DOHH2 (cell line): ENCODE data around the gene PTGDS.

Experiments
- H3F3A ChIP-seq: fragments of 200-600 bp; sonication (generic), shearing (Covaris generic); 2 replicates; pipeline ENCODE4 v1.6.0; 2016; ENCODE audit warnings: antibody characterized with exemption, mild to moderate bottlenecking; ENCODE audit not compliant: control insufficient read depth, insufficient read depth
- H3K27ac ChIP-seq: fragments of 200-600 bp; sonication (generic); 2 replicates; pipeline ENCODE4 v1.5.1; 2014; ENCODE audit warnings: low read depth, mild to moderate bottlenecking, low read length, moderate library complexity
- H3K27me3 ChIP-seq: fragments of 200-600 bp; sonication (generic); 2 replicates; pipeline ENCODE4 v1.6.1; 2014; ENCODE audit warnings: mild to moderate bottlenecking, low read length, mixed read lengths; ENCODE audit not compliant: control insufficient read depth
- H3K36me3 ChIP-seq: fragments of 200-600 bp; sonication (generic); 2 replicates; pipeline ENCODE4 v1.6.1; 2014; ENCODE audit warnings: mild to moderate bottlenecking, low read length, moderate library complexity, mixed read lengths; ENCODE audit not compliant: control insufficient read depth
- H3K4me1 ChIP-seq: fragments of 200-600 bp; sonication (generic); 2 replicates; pipeline ENCODE4 v1.6.1; 2014; ENCODE audit warnings: mild to moderate bottlenecking, low read length, mixed read lengths; ENCODE audit not compliant: control insufficient read depth
- H3K4me2 ChIP-seq: fragments of 200-600 bp; sonication (generic); 2 replicates; pipeline ENCODE4 v1.6.0; 2014; ENCODE audit warnings: mild to moderate bottlenecking, low read length, moderate library complexity
- H3K4me3 ChIP-seq: fragments of 200-600 bp; sonication (generic); 2 replicates; pipeline ENCODE4 v1.5.1; 2014; ENCODE audit warnings: mild to moderate bottlenecking, low read length, mixed read lengths
- H3K79me2 ChIP-seq: fragments of 200-600 bp; sonication (generic); 2 replicates; pipeline ENCODE4 v1.6.1; 2014; ENCODE audit warnings: mild to moderate bottlenecking, low read length, mixed read lengths; ENCODE audit not compliant: control insufficient read depth
- H3K9me2 ChIP-seq: fragments of 200-600 bp; sonication (generic); replicated peaks from 2 replicates; pipeline ENCODE4 v1.6.1; 2014; ENCODE audit warnings: mild to moderate bottlenecking, low read length, mixed read lengths; ENCODE audit not compliant: control insufficient read depth
- H3K9me3 ChIP-seq: fragments of 200-600 bp; sonication (generic); 2 replicates; pipeline ENCODE4 v1.6.1; 2014; ENCODE audit warnings: antibody characterized with exemption, low read length, mixed read lengths; ENCODE audit not compliant: control insufficient read depth, insufficient read depth
- H4K20me1 ChIP-seq: fragments of 200-600 bp; sonication (generic); 2 replicates; pipeline ENCODE4 v1.6.0; 2014; ENCODE audit warnings: low read depth, mild to moderate bottlenecking, antibody characterized with exemption, low read length, moderate library complexity; ENCODE audit not compliant: control insufficient read depth, insufficient read depth
- EZH2phosphoT487 ChIP-seq: fragments of 200-600 bp; sonication (generic); IDR thresholded peaks from 2 replicates; pipeline ENCODE4 v1.6.1; 2017; ENCODE audit warnings: borderline replicate concordance, mild to moderate bottlenecking, antibody characterized with exemption, low read length, moderate library complexity, mixed read lengths
- TF ChIP-seq, protein P1 (sequence below): fragments of 200-600 bp; sonication (generic); IDR thresholded peaks from one replicate; pipeline ENCODE4 v1.5.1; 2014; ENCODE audit warnings: antibody characterized with exemption, mild to moderate bottlenecking, low read depth, low read length; ENCODE audit not compliant: poor library complexity, severe bottlenecking

The PTGDS gene

DNA sequence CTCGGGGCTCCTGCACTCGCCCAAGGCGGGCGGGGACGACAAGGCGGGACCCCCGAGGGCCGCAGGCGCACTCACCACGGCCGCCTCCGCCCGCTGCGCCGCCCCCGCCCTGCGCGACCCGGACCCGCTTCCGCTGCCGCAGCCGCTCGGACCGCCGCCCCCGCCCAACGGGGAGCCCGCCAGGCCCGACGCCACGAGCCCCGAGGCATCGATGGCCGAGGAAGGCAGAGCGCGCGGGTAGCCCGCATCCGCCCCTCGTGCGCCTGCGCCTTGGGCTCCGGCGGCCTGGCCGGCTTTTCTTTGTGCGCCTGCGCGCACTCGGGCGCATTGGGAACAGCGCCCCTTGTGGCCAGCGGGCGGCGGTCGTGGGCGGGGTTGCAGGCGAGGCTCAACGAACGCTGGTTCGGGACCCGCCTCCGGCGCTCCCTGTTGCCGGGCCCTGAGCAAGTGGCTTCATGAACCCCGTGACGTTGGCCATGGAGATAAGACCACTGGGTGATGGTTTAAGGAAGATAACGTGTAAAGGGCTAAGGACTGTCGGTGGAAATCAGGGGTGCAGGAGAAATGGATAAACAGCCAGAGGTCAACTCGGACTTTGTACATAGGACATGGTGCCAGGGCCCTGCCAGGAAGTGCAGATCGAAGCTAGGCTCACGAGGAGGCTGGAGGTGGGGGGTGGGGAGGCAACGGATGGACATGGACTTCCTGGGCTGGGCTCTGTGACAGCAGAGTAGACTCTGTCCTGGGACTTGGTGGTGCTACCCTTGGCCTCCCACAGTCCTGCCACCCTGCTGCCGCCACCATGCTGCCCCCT, 32.6 kb upstream of the PTGDS start, which contains the start of the genes C8G and FBXW5:
Gene C8G, plus strand, starts transcription at position 725 of the 814 bp plus-strand sequence. Its CDS starts 78 bp downstream, at position 803.
Gene FBXW5, minus strand, starts transcription at position 220 of the 814 bp plus-strand sequence. CDS start 655 bp downstream, outside the sequence.
- Histone ChIP-seq H3K27me3 (no peaks in the 10 kb centered on the region), H4K20me1 (0 out of 2 replicates have a peak, but pooled peaks cover 3% of the 10 kb centered on the region), H3K9me2 (no peaks in the 10 kb centered on the region), H3K4me2 (peak within 1 kb of the TSS; percentile 77), H3K79me2 (peaks cover 26% of the 10 kb centered on the region), H3K4me1 (peaks cover 16% of the 10 kb centered on the region), H3K27ac (peak within 1 kb of the TSS; percentile 18; the same call in 1 of the 2 replicates), H3F3A (no peaks in the 10 kb centered on the region; the same call in 1 of the 2 replicates), H3K4me3 (peak within 1 kb of the TSS; percentile 84), H3K36me3 (peaks cover 32% of the 10 kb centered on the region), H3K9me3 (no peaks in the 10 kb centered on the region)
- TF ChIP-seq EZH2phosphoT487, result no peak
- TF ChIP-seq, protein P1, sequence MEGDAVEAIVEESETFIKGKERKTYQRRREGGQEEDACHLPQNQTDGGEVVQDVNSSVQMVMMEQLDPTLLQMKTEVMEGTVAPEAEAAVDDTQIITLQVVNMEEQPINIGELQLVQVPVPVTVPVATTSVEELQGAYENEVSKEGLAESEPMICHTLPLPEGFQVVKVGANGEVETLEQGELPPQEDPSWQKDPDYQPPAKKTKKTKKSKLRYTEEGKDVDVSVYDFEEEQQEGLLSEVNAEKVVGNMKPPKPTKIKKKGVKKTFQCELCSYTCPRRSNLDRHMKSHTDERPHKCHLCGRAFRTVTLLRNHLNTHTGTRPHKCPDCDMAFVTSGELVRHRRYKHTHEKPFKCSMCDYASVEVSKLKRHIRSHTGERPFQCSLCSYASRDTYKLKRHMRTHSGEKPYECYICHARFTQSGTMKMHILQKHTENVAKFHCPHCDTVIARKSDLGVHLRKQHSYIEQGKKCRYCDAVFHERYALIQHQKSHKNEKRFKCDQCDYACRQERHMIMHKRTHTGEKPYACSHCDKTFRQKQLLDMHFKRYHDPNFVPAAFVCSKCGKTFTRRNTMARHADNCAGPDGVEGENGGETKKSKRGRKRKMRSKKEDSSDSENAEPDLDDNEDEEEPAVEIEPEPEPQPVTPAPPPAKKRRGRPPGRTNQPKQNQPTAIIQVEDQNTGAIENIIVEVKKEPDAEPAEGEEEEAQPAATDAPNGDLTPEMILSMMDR, result peak; percentile 84

- H3K4me3 ChIP-seq, result no peak overlapping the region
- H3K36me3 ChIP-seq, result peaks cover 24% of the 10 kb centered on the region
- TF ChIP-seq, protein P1, result no peak
- TF ChIP-seq EZH2phosphoT487, result no peak
- H3F3A ChIP-seq, result no peaks in the 10 kb centered on the region; the same call in 1 of the 2 replicates
- no peaks in the 10 kb centered on the region for H3K9me2 ChIP-seq
- H3K4me1 ChIP-seq, result peaks cover 21% of the 10 kb centered on the region
- peaks cover 26% of the 10 kb centered on the region for H3K79me2 ChIP-seq
- 0 out of 2 replicates have a peak, but pooled peaks cover 3% of the 10 kb centered on the region for H4K20me1 ChIP-seq
- H3K9me3 ChIP-seq, result no peaks in the 10 kb centered on the region
- no peak overlapping the region for H3K27ac ChIP-seq
- H3K4me2 ChIP-seq, result no peak overlapping the region
- H3K27me3 ChIP-seq, result no peaks in the 10 kb centered on the region
Observed at GRCh38 chr9:136945333-136946227, 31.7 kb upstream of the PTGDS start.

DNA sequence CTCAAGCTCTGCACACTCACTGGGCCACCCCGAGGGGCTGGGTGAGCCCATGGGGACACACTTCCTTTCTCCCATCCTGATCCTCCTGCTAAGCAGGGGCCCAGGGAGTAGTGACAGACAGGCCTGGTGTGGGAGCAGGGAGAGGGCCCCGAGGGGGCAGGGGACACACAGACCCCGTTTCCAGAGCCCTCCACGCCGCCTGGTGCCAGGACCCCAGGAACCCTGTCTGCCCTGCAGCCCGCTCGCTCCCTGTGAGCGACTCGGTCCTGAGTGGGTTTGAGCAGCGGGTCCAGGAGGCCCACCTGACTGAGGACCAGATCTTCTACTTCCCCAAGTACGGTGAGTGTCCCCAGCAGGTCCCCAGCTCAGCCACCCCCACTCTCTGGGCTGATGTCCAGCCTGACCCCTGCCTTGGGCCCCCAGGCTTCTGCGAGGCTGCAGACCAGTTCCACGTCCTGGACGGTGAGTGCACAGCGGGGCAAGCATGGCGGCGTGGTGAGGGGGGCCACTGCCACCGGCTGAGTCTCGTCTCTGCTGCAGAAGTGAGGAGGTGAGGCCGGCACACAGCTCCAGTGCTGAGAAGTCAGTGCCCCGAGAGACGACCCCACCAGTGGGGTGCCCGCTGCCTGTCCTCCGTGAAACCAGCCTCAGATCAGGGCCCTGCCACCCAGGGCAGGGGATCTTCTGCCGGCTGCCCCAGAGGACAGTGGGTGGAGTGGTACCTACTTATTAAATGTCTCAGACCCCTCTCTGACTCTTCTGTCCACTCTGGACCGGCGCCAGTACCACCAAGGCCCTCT, 30.9 kb upstream of the PTGDS start:
- Histone ChIP-seq H3K79me2 (peaks cover 24% of the 10 kb centered on the region), H3K4me1 (peaks cover 24% of the 10 kb centered on the region), H3K9me2 (no peaks in the 10 kb centered on the region), H3F3A (no peaks in the 10 kb centered on the region; the same call in 1 of the 2 replicates), H4K20me1 (0 out of 2 replicates have a peak, but pooled peaks cover 3% of the 10 kb centered on the region), H3K4me3 (no peak overlapping the region), H3K27ac (no peak overlapping the region), H3K9me3 (no peaks in the 10 kb centered on the region), H3K27me3 (no peaks in the 10 kb centered on the region), H3K4me2 (no peak overlapping the region), H3K36me3 (peaks cover 15% of the 10 kb centered on the region)
- no peak for TF ChIP-seq EZH2phosphoT487
- TF ChIP-seq, protein P1, result no peak
